SU-DHL-6 (cell line): Measurements from ENCODE around the gene PXDC1.

ENCODE experiments used
- H2AFZ ChIP-seq: fragments of 200-600 bp; sonication (generic); 2 replicates; pipeline ENCODE4 v1.6.1; 2014; ENCODE audit warnings: low read depth, mild to moderate bottlenecking, moderate library complexity, mixed read lengths, antibody characterized with exemption, low read length; ENCODE audit not compliant: severe bottlenecking
- H3F3A ChIP-seq: fragments of 200-600 bp; shearing (Covaris generic); 2 replicates; pipeline ENCODE4 v1.6.0; 2016; ENCODE audit warnings: antibody characterized with exemption, mild to moderate bottlenecking; ENCODE audit not compliant: insufficient read depth
- H3K27ac ChIP-seq: fragments of 200-600 bp; sonication (generic); 2 replicates; pipeline ENCODE4 v1.5.1; 2016; ENCODE audit warnings: low read depth, mild to moderate bottlenecking, low read length, moderate library complexity, mixed read lengths
- H3K27me3 ChIP-seq: fragments of 200-600 bp; sonication (generic), shearing (Covaris generic); 2 replicates; pipeline ENCODE4 v1.6.0; 2014; ENCODE audit warnings: mild to moderate bottlenecking, low read length
- H3K36me3 ChIP-seq: fragments of 200-600 bp; sonication (generic); 2 replicates; pipeline ENCODE4 v1.6.1; 2014; ENCODE audit warnings: mild to moderate bottlenecking, low read length, mixed read lengths
- H3K4me2 ChIP-seq: fragments of 300-600, 200-600 bp; shearing (Covaris generic), sonication (generic); 2 replicates; pipeline ENCODE4 v1.6.0; 2014; ENCODE audit warnings: low read length, low read depth, mild to moderate bottlenecking; ENCODE audit not compliant: poor library complexity, severe bottlenecking
- H3K4me3 ChIP-seq: fragments of 200-600 bp; sonication (generic); 2 replicates; pipeline ENCODE4 v1.5.1; 2014; ENCODE audit warnings: antibody characterized with exemption, low read length, mild to moderate bottlenecking, mixed read lengths; ENCODE audit not compliant: insufficient read depth, poor library complexity, severe bottlenecking
- H3K79me2 ChIP-seq: fragments of 200-600 bp; sonication (generic); 2 replicates; pipeline ENCODE4 v1.6.1; 2014; ENCODE audit warnings: mild to moderate bottlenecking, low read length, moderate library complexity; ENCODE audit not compliant: insufficient read depth
- H3K9ac ChIP-seq: fragments of 200-600 bp; sonication (generic); 2 replicates; pipeline ENCODE4 v1.7.0; 2014; ENCODE audit warnings: mild to moderate bottlenecking, low read length
- H3K9me2 ChIP-seq: fragments of 200-600 bp; sonication (generic); replicated peaks from 2 replicates; pipeline ENCODE4 v1.6.1; 2014; ENCODE audit warnings: low read length; ENCODE audit not compliant: insufficient read depth
- H3K9me3 ChIP-seq: fragments of 200-600 bp; sonication (generic); 2 replicates; pipeline ENCODE4 v1.6.1; 2014; ENCODE audit warnings: low read length, mixed read lengths; ENCODE audit not compliant: insufficient read depth
- H4K20me1 ChIP-seq: fragments of 200-600 bp; sonication (generic); 2 replicates; pipeline ENCODE4 v1.6.1; 2014; ENCODE audit warnings: low read depth, mild to moderate bottlenecking, antibody characterized with exemption, low read length, moderate library complexity, mixed read lengths
- CTCF ChIP-seq: fragments of 200-600 bp; sonication (generic); IDR thresholded peaks from one replicate; pipeline ENCODE4 v1.5.1; 2017; ENCODE audit warnings: antibody characterized with exemption, mild to moderate bottlenecking, low read length, moderate library complexity; ENCODE audit not compliant: insufficient read depth, poor library complexity, severe bottlenecking
- EZH2phosphoT487 ChIP-seq: fragments of 200-600 bp; sonication (generic), shearing (Covaris generic); conservative IDR thresholded peaks from 2 replicates; pipeline ENCODE4 v1.6.1; 2018; ENCODE audit warnings: mild to moderate bottlenecking, antibody characterized with exemption, low read length, moderate library complexity, mixed read lengths

PXDC1 gene

DNA sequence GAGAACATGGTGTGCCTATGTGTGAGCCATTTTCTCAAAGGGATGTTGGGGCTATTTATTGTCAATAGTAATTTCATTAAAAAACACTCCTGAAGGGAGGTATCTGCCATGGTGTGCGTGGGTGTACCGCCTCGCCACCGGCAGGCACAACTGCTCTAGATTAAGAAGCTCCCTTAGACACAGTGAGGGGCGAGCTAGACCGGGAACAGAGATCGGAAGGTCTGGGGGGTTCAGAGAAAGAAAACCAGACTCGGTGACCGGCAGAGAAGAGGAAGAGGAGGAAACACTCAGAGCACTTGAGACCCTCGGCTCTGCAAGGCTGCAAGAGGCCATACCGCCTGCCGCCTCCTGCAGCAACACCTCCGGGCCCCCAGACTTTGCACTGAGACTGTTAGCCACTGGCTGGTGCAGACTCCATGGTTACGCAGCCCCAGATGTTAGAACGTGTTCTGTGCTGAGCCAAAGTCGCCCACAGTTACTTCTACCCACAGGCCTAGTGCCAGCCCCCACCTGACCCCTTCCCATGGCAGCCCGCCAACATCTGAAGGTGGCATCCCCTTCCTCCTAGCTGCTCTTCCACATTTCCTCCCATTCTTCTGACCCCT lies 18.1 kb downstream of the PXDC1 start:
- Histone ChIP-seq H3K36me3 (no peaks in the 10 kb centered on the region), H3K9me2 (no peaks in the 10 kb centered on the region), H3F3A (no peaks in the 10 kb centered on the region)

GRCh38 chr6:3732345-3733141 lies 19.0 kb downstream of the PXDC1 start:
- no peak overlapping the region for H3K4me2 ChIP-seq
- no peaks in the 10 kb centered on the region for H3K79me2 ChIP-seq
- no peaks in the 10 kb centered on the region for H4K20me1 ChIP-seq
- no peak overlapping the region for H3K4me3 ChIP-seq
- no peak overlapping the region for H3K9ac ChIP-seq
- H3F3A ChIP-seq, result no peaks in the 10 kb centered on the region
- H3K36me3 ChIP-seq, result no peaks in the 10 kb centered on the region
- H3K9me3 ChIP-seq, result no peaks in the 10 kb centered on the region
- no peaks in the 10 kb centered on the region for H3K27me3 ChIP-seq
- no peak overlapping the region for H2AFZ ChIP-seq
- H3K27ac ChIP-seq, result no peak overlapping the region
- TF ChIP-seq EZH2phosphoT487 (no peak), CTCF (peak; percentile 99)
- no peaks in the 10 kb centered on the region for H3K9me2 ChIP-seq

More for the DNA sequence above, 18.1 kb downstream of the PXDC1 start:
- Histone ChIP-seq H3K27ac (no peak overlapping the region), H3K9ac (no peak overlapping the region), H4K20me1 (no peaks in the 10 kb centered on the region), H3K27me3 (no peaks in the 10 kb centered on the region), H3K79me2 (no peaks in the 10 kb centered on the region), H3K9me3 (no peaks in the 10 kb centered on the region), H3K4me2 (no peak overlapping the region), H2AFZ (no peak overlapping the region), H3K4me3 (no peak overlapping the region)
- TF ChIP-seq EZH2phosphoT487 (no peak), CTCF (no peak)

GRCh38 chr6:3731700-3732099 lies 19.8 kb downstream of the PXDC1 start:
- Histone ChIP-seq H3K27me3 (no peaks in the 10 kb centered on the region), H3K27ac (no peak overlapping the region), H3K9me3 (no peaks in the 10 kb centered on the region), H3K36me3 (no peaks in the 10 kb centered on the region), H3K9ac (no peak overlapping the region), H2AFZ (no peak overlapping the region), H3K4me2 (no peak overlapping the region), H3K79me2 (no peaks in the 10 kb centered on the region), H4K20me1 (no peaks in the 10 kb centered on the region), H3K4me3 (no peak overlapping the region), H3F3A (no peaks in the 10 kb centered on the region), H3K9me2 (no peaks in the 10 kb centered on the region)
- TF ChIP-seq CTCF (no peak), EZH2phosphoT487 (no peak)
